Measurements from ENCODE around the gene STPG2. TPM values are rescaled to one million over a fixed set of nuclear protein-coding genes. Genes with fewer than 3 reads are reported as not detected.

The STPG2 gene
- total and polyA plus RNA-seq, 2 of the 4 experiments (the other 2 are of a cell fraction): not detected

GRCh38 chr4:97590266-97590665 lies 553.0 kb downstream of the STPG2 start:
- WGBS, 2 experiments (ENCODE audit: extremely low coverage in 2 of 2, insufficient read length in 1 of 2): no CpG with 5 or more reads among the region's 4 CpGs
- dilution Hi-C loops (cut with HindIII; ENCODE audit: low sequenced_read_pairs, unreplicated experiment): no loop called here

More at GRCh38 chr4:97590266-97590665, 553.0 kb downstream of the STPG2 start:
- no peak overlapping the region for H2BK20ac ChIP-seq (ENCODE audit: low read depth, low read length)
- H4K5ac ChIP-seq (ENCODE audit: low read depth, low read length): no peak overlapping the region
- no peak overlapping the region for H3K18ac ChIP-seq (ENCODE audit: low read depth, low read length)
- DNase-seq (no peak), ATAC-seq (ENCODE audit: low read depth) (no peak)
- no peak overlapping the region for H3K56ac ChIP-seq (ENCODE audit: extremely low read depth, insufficient read depth, low read length)
- H3K14ac ChIP-seq (replicated peaks; ENCODE audit: low read depth, low read length): no peak overlapping the region
- no peak overlapping the region for H4K91ac ChIP-seq (ENCODE audit: insufficient read depth, low read depth, low read length)
- no peak overlapping the region for H3K4me3 ChIP-seq (ENCODE audit: insufficient read depth, low read depth, low read length)
- no peak overlapping the region for H3K23ac ChIP-seq (ENCODE audit: low read depth, low read length)
- no TSS peak for BruUV-seq (replicated peaks)
- ChIA-PET POLR2A (ENCODE audit: unreplicated experiment) (no interaction called here), CTCF (no interaction called here)
- no peak overlapping the region for H3K9ac ChIP-seq (ENCODE audit: low read depth, low read length)
- intact Hi-C loops (cut with micrococcal nuclease) (no loop called here), in situ Hi-C loops (cut with MboI; ENCODE audit: low sequenced_read_pairs) (no loop called here)
- H3K79me1 ChIP-seq (ENCODE audit: low read depth in 1 of 2, low read length in 2 of 2): no peaks in the 10 kb centered on the region
- H4K8ac ChIP-seq (ENCODE audit: low read depth in 2 of 2, low read length in 2 of 2): no peak overlapping the region
- TF ChIP-seq RFX5 (IDR thresholded peaks at IDR 0.05; ENCODE audit: low read depth, low read length): no peak
- TF ChIP-seq BHLHE40 (IDR thresholded peaks at IDR 0.05; ENCODE audit: low read depth, low read length): no peak
- no peak for TF ChIP-seq RCOR1 (IDR thresholded peaks at IDR 0.05; ENCODE audit: insufficient replicate concordance, low read length)
- TF ChIP-seq CTCF (conservative IDR thresholded peaks at IDR 0.05; ENCODE audit: low read depth, low read length): no peak
- TF ChIP-seq CHD1 (IDR thresholded peaks at IDR 0.05; ENCODE audit: low read depth, low read length): no peak
- TF ChIP-seq SMC3 (IDR thresholded peaks at IDR 0.05; ENCODE audit: low read depth, low read length): no peak
- no peak for TF ChIP-seq USF2 (IDR thresholded peaks at IDR 0.05; ENCODE audit: low read depth, low read length)
- TF ChIP-seq ELK1 (IDR thresholded peaks at IDR 0.05; ENCODE audit: borderline replicate concordance, low read depth, low read length): no peak
- no peak for TF ChIP-seq NFE2L2 (IDR thresholded peaks at IDR 0.05; ENCODE audit: low read depth, low read length)
- H2BK15ac ChIP-seq (ENCODE audit: low read depth, low read length): no peak overlapping the region
- no peak overlapping the region for H3K4ac ChIP-seq (ENCODE audit: low read depth, low read length)
- H3K4me2 ChIP-seq (ENCODE audit: low read depth, low read length): no peak overlapping the region
- H2AK5ac ChIP-seq (ENCODE audit: low read depth, low read length): no peak overlapping the region
- H2AK9ac ChIP-seq (replicated peaks; ENCODE audit: low read depth, low read length, poor library complexity): no peak overlapping the region
- no peaks in the 10 kb centered on the region for H3K4me1 ChIP-seq (ENCODE audit: control insufficient read depth, insufficient read depth, low read length)
- H3K27ac ChIP-seq (ENCODE audit: insufficient read depth, low read length): no peak overlapping the region
- no peaks in the 10 kb centered on the region for H3K27me3 ChIP-seq (ENCODE audit: control insufficient read depth, insufficient read depth, low read length)
- H2BK120ac ChIP-seq (ENCODE audit: low read depth, low read length): no peak overlapping the region
- peaks cover 13% of the 10 kb centered on the region for H3K9me3 ChIP-seq (ENCODE audit: control insufficient read depth, insufficient read depth, low read length)
- H2BK5ac ChIP-seq (ENCODE audit: low read depth, low read length, poor library complexity, severe bottlenecking): no peak overlapping the region
- no peaks in the 10 kb centered on the region for H4K20me1 ChIP-seq (ENCODE audit: insufficient read depth, low read length)
- no peak overlapping the region for H2AFZ ChIP-seq (replicated peaks; ENCODE audit: low read length, poor library complexity)
- no peaks in the 10 kb centered on the region for H3K9me1 ChIP-seq (ENCODE audit: insufficient read depth, low read length)
- H3K36me3 ChIP-seq (ENCODE audit: control insufficient read depth, insufficient read depth, low read length): no peaks in the 10 kb centered on the region
